Measurements from ENCODE around the gene IL5. TPM values are rescaled to one million over a fixed set of nuclear protein-coding genes. Genes with fewer than 3 reads are reported as not detected.

IL5 gene
- total RNA-seq, 1 experiment from 2014 or later: not detected

DNA sequence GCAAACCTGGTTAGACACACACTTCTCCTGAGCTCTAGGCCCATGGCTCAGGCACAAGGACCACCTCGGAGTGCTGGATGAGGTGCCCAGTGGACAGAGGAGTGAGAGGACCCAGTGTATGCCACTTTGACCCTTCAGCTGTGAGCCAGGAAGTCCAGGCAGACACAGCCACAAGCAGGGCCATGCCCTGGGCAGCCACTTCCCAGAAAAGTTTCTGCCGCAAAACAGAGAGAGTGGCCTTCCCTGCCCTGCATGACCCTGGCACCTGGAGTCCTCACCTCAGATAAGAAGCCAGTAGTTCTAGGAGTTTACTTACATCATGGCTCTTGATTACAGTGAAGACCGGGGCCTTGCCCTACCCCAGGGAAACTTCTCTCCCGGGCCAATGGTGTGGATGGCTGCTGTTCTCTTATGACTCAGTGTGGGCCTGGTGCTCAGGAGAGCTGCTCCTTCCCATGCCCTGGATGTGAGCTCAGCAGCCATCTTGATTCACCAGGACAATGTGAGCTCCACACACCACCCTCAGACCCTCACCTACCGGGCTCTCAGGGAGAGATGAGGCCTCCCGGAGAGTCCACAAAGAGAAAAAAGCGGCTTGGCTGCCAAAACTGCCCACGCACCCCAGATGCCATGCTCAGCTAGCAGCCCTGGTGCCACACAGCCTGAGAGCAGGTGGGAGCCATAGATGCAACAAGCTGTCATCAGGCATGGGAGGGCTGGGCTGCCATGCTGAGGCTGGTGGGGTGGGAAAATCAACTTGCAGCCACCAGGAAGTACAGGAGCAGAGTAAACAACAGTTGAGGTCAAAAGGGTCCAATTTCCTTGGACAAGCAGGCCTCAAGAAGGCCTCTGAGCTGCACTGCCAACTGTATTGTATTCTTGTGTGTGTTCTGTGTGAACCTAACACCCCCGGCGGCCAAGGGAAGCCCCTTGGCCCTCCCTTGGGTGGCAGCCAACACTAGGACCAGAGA, 41.1 kb downstream of the IL5 start:
- in situ Hi-C loops (cut with HindIII; ENCODE audit: low pct_unique_long_range_greater_than_20kb, low sequenced_read_pairs): no loop called here
- DNase-seq (ENCODE audit: low read depth, low spot score): no peak

GRCh38 chr5:132501629-132501956, 41.7 kb downstream of the IL5 start:
- no peak for DNase-seq (ENCODE audit: low read depth, low spot score)
- in situ Hi-C loops (cut with HindIII; ENCODE audit: low pct_unique_long_range_greater_than_20kb, low sequenced_read_pairs): no loop called here

DNA sequence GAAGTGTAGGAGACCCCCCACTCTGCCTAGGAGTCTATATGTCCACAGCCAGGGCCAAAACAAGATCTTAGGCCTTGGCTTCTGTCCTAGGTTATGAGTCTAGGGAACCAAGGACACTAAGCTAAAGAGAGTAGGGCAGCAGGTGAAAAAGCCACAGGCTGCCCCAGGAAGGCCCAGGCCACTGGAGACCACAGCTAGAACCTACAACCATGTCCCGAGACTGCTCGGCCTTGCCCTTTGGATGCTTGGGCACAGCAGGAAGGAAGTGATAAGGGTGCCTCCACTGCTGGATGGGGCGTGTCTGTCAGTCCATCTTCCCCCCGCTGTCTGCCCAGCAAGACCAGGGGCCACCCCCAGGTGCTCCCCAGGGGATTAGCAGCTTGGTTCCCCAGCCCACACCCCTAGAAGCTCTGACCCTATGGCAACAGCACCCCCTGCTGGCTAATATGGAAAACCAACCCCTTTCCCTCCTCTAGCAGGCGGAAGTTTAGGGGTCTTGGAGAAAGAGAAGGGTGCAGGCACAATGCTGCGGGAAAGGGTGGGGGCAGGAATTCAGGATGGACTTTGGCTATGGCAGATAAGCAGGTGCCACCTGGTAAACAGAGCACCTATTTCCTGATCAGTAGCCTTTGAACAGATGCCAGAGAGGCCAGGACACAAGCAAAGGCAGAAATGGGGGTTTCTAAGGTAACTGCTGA, 42.2 kb downstream of the IL5 start:
- peak; percentile 75 for DNase-seq (ENCODE audit: low read depth, low spot score)
- in situ Hi-C loops (cut with HindIII; ENCODE audit: low pct_unique_long_range_greater_than_20kb, low sequenced_read_pairs): no loop called here

- DNase-seq (ENCODE audit: low read depth, low spot score): no peak
- in situ Hi-C loops (cut with HindIII; ENCODE audit: low pct_unique_long_range_greater_than_20kb, low sequenced_read_pairs): no loop called here
Observed at GRCh38 chr5:132500244-132500930, 42.9 kb downstream of the IL5 start.

DNA sequence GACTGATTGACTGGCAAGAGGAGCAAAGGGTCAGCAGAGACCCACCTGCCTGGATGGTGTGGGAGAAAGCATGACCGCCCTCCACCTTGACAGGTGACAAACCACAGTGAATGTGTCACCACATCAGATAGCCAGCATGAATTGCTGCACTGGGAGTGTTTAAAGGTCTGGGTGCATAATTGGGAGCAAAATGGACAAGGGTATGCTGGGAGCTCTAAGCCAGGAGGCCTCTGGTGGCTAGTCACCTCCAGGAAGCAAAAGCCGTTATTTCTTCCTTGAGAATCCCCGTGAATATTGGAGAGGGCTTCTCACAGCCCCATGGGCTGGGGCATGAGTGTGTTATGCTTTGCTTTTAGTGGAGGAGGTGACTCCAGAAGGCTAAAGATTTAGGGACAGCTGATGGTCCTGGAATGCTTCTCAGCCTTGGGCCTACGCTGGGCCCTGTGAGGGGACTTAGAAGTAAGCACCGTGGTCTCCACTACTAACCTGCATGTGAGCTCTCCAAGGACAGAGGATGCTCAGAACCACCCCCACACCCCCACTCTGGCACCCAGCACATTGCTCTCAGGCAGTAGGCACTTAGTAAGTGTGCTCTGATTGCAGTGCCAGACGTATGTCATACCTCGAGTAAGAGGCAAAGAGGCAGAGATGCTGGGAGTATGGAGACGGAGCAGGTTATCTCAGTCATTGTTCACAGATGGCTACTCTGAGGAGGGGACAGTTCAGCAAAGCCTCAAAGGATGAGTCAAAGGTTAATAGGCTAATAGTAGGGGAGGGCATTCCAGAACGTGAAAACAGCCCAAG, 43.7 kb downstream of the IL5 start:
- in situ Hi-C loops (cut with HindIII; ENCODE audit: low pct_unique_long_range_greater_than_20kb, low sequenced_read_pairs): no loop called here
- no peak for DNase-seq (ENCODE audit: low read depth, low spot score)

GRCh38 chr5:132498686-132499271, 44.5 kb downstream of the IL5 start:
- in situ Hi-C loops (cut with HindIII; ENCODE audit: low pct_unique_long_range_greater_than_20kb, low sequenced_read_pairs): no loop called here
- DNase-seq (ENCODE audit: low read depth, low spot score): no peak

DNA sequence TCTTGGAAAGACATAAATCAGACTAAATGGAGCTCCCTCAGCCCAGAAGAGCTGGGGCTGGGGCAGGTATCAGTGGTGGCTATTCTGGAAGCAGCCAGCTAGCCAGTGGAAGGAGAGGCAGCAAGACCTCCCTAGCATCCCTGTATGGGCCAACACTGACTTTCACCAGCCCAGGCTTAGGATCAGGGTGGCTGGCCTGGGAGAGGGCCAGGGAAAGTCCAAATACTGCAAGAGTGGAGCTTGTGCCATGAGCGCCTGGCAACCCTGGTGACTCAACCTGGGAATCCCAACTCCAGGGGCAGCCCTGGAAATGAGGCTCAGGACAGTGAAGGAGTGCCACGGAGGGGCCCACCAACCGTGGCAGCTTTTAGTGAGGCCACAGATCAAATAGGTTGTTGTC, 45.2 kb downstream of the IL5 start:
- in situ Hi-C loops (cut with HindIII; ENCODE audit: low pct_unique_long_range_greater_than_20kb, low sequenced_read_pairs): no loop called here
- no peak for DNase-seq (ENCODE audit: low read depth, low spot score)

DNA sequence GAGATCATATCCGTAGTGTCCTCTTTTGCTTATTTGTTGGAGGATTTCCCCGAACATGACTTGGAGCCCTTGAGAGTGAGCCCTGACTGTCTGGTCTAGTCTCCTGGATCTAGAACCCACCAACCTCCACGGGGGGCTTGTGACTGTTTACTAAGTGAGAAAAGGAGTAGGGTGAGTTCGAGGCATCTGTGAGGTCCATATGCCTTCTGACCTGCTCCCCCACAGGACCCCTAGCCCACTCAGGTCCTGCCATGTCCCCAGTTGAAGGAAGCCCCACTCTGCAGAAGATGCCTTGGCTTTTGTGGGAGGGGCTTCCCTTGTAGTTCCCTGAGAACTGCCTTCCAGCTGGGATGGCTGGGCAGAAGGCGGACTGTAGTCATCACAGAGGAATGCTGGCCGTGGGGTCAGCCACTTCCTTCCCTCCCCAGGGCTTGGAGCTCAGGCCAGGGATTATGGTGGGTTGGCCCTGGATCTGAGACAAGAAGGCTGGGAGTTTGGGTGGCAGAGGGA, 45.8 kb downstream of the IL5 start:
- in situ Hi-C loops (cut with HindIII; ENCODE audit: low pct_unique_long_range_greater_than_20kb, low sequenced_read_pairs): no loop called here
- DNase-seq (ENCODE audit: low read depth, low spot score): no peak

GRCh38 chr5:132496631-132497487, 46.5 kb downstream of the IL5 start:
- in situ Hi-C loops (cut with HindIII; ENCODE audit: low pct_unique_long_range_greater_than_20kb, low sequenced_read_pairs): no loop called here

DNA sequence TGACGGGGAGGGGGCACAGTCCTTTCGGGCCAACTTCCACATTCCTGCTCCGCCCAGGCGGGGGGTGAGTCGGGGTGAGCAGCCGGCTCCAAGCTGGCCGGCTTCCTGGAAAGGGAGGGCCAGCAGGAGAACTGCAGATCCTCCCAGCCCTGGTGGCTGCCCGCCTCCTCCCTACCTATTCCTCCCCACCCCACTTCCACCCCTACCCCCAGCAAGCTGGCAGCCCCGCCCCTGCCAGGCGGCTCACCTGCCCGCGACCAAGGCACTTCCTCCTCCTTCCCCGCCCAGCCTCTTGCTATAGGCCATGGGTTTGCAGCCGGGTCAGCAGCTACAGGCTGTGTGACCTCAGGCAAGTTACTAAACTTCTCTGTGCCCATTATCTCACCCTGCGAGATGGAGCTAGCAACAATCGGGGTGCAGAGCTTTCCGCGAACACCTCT, 47.1 kb downstream of the IL5 start:
- no peak for DNase-seq (ENCODE audit: low read depth, low spot score)
- in situ Hi-C loops (cut with HindIII; ENCODE audit: low pct_unique_long_range_greater_than_20kb, low sequenced_read_pairs): no loop called here

More at GRCh38 chr5:132496631-132497487, 46.5 kb downstream of the IL5 start:
- DNase-seq (ENCODE audit: low read depth, low spot score): peak; percentile 51

DNA sequence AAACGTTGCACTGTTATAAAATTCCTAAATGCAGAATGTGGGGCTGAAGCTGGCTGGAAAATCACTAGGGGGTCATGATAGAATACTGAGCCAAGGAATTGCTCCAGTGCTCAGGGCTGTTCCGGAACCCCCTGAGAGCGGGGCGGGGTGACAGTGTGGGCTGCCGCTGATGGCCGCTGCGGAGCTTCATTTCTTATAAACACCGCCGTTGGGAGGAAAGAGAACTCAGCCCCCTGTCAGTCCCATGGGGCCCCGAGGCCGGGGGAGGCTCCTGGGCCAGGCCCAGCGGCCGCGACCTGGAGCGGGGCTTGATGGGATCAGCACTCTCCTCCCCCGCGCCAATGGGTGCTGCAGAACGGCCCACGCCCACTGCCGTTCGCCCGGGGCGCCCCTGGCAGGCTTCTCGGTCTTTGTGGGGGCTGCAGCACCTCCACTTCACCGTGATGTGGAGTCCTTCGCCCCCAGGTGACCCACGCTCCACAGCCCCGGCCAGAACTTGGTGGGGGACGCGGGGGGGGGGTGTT, 47.6 kb downstream of the IL5 start:
- in situ Hi-C loops (cut with HindIII; ENCODE audit: low pct_unique_long_range_greater_than_20kb, low sequenced_read_pairs): no loop called here
- no peak for DNase-seq (ENCODE audit: low read depth, low spot score)

DNA sequence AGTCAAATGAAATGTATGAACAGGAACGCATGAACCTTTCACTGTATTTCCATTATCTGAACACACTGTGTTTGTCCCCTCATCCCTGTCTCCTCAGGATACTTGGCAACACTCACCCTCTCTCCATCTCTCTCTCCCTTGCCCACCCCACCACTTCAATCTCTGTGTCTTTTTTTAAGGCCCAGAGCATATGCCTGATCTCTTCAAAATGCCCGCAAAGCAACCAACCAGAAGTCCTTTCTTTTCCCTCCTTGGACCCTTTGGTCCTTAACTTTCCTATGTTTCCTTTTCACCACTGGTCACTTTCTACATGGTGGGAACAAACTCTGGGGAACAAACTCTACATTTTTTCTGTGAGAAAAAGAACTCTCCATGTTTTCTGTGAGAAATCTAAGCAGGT, 49.5 kb downstream of the IL5 start:
- no peak for DNase-seq (ENCODE audit: low read depth, low spot score)

DNA sequence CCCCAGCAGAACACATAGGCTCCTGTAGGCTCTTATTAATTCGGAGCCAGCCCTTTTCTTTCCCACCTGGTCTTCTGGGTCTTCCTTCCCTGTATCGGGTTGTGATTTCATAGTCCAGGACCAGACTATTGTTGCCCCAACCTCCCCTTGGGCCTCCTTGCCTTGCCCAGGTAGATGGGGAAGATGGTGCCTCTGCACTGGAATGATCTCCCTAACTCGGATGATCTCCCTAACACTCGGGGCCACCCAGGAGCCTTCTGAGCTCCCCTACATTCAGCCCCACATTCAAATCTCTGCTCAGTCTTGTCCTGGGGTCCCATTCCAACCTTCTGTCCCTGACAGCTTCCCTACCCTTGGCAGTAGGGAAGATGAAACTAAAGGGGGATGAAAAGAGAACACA, 50.1 kb downstream of the IL5 start:
- in situ Hi-C loops (cut with HindIII; ENCODE audit: low pct_unique_long_range_greater_than_20kb, low sequenced_read_pairs): no loop called here
- no peak for DNase-seq (ENCODE audit: low read depth, low spot score)

More for the DNA sequence above, 49.5 kb downstream of the IL5 start:
- in situ Hi-C loops (cut with HindIII; ENCODE audit: low pct_unique_long_range_greater_than_20kb, low sequenced_read_pairs): no loop called here

DNA sequence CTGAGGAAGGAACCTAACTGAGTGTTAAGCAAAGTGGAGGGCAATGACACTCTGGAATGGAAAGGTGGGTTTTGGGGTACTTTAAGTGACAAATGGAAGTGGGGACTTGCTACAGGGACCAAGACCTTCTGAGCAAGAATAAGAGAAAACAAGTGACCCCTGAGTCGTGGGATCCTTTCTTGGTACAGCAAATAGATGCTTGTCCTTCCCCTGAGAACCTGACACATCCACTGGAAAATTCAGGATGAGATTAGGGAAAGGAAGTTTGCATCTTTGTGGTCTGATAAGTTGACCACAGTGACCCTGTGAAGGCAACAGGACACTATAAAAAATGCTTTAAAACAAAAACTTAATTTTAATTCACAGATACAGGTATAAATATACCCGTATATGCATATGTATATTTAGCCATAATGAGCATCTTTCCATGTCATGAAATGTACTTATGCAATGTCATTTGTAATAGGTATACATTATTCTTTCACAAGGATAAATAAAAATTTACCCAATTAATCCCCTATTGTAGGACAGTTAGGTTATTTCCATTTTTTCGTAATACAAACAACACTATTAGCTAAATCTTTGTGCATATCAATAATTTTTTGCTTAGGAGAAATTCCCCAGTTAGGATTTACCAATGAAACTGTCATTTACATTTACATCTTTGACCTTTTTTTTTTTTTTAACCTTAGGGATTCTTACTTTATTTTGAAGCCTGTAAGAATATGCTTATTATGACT, 50.8 kb downstream of the IL5 start:
- in situ Hi-C loops (cut with HindIII; ENCODE audit: low pct_unique_long_range_greater_than_20kb, low sequenced_read_pairs): no loop called here
- DNase-seq (ENCODE audit: low read depth, low spot score): no peak

All from SK-MEL-5 (cell line).